LNCAP (cell line): Measurements from ENCODE around the gene AFF1.

ENCODE experiments used
- CTCF ChIP-seq: fragments of 450-650 bp; IDR thresholded peaks from 2 replicates; pipeline ENCODE4 v1.5.1; 2017; ENCODE audit warnings: mild to moderate bottlenecking

AFF1 gene

GRCh38 chr4:86910820-86911684 lies 23.8 kb upstream of the AFF1 start:
- no peak for TF ChIP-seq CTCF

- TF ChIP-seq CTCF = no peak
Observed at GRCh38 chr4:86916392-86916791, 18.4 kb upstream of the AFF1 start.

- TF ChIP-seq CTCF = no peak
Observed at GRCh38 chr4:86917212-86918039, 17.4 kb upstream of the AFF1 start.

GRCh38 chr4:86918539-86919072 lies 16.2 kb upstream of the AFF1 start:
- TF ChIP-seq CTCF = no peak

GRCh38 chr4:86919561-86920223 lies 15.1 kb upstream of the AFF1 start:
- no peak for TF ChIP-seq CTCF

GRCh38 chr4:86921608-86922252 lies 13.1 kb upstream of the AFF1 start:
- no peak for TF ChIP-seq CTCF

- TF ChIP-seq CTCF = no peak
Observed at GRCh38 chr4:86924811-86925210, 10.0 kb upstream of the AFF1 start.
